GM18909 (cell line): ENCODE results near the gene FKTN.

Experiments
- ATAC-seq: cut with Tn5 transposase; IDR thresholded peaks from one replicate; pipeline ENCODE4 v1.9.1; 2021; ENCODE audit warnings: mild to moderate bottlenecking; ENCODE audit not compliant: unreplicated experiment, poor library complexity

The FKTN gene

GRCh38 chr9:105625088-105625487, 67.2 kb downstream of the FKTN start:
- no peak for ATAC-seq

- ATAC-seq: no peak
These were observed 74.9 kb downstream of the FKTN start for GRCh38 chr9:105632807-105633206.

- ATAC-seq: no peak
These were observed 75.5 kb downstream of the FKTN start for GRCh38 chr9:105633411-105633810.

DNA sequence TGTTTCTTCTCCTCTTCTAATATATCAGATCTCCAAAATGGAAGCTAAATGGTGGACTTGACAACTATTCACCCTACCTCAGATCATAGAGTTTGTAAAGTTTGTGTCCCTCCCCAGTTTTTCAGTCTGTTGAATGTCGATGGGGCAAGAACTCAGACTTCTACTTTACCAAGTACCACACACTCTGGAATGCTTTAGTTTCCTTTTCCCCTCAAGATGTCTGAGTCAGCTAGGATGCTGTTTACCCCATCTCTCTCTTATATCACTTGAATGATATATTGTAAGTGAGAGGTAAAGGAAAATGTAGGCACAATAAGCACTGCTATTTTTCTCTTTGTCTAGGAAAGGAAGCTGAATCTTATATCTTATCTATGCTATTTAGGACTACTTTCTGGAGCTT, 78.4 kb downstream of the FKTN start:
- no peak for ATAC-seq

GRCh38 chr9:105637787-105638395, 80.0 kb downstream of the FKTN start:
- ATAC-seq: no peak

- no peak for ATAC-seq
These were observed 82.0 kb downstream of the FKTN start for GRCh38 chr9:105639936-105640335.

DNA sequence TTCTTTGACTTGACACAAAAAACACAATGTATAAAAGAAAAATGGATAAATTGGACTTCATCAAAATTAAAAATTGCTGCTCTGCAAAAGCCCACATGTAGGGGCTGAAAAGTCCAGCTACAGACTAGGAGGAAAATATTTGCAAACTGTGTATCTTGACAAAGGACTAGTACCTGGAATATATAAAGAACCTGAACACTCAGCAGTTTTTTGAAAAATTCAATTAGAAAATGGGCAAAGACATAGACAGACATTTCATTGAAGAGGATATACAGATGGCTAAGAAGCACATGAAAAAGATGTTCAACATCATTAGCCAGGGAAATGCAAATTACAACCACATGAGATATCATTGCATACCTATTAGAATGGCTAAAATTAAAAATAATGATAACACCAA, 85.9 kb downstream of the FKTN start:
- ATAC-seq: no peak

DNA sequence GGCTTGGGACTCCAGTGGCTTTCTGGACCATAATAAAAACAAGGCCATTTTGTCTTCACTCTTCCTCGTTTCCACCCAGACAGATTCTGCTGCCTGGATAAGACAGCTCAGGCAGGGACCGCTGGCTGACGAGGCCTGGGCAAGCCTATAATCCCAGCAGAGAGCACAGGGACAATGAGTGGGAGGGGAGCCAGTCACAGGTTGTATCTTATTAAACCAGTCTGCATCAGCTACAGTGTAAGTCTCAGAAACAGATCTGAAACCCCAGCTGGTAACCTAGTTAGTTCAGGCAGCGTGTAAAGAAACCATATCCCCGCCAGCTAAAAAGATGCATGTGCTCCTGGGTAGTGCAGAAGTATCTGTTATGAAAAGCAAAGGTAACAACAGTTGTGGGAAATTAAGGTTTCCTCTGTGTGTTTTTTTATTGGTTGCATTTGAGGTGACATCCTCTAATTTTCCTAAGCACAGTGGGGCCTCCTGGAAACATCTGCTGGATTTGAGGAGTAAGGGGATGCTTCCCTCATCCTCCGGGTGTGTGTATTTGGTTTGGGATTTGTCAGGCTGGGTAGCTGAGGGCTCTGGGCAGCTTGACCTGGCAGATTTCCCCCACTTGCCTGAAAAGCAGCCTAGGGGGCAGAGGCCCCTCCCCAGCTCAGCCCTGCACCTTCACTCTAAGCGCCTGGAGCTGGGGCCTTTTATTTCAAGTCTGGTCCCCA, 89.1 kb downstream of the FKTN start:
- no peak for ATAC-seq

- ATAC-seq: no peak
These were observed 89.8 kb downstream of the FKTN start for GRCh38 chr9:105647595-105648349.

- no peak for ATAC-seq
These were observed 93.9 kb downstream of the FKTN start for GRCh38 chr9:105651806-105652205.

- peak; percentile 69 for ATAC-seq
These were observed 98.4 kb downstream of the FKTN start for GRCh38 chr9:105656131-105656921.

DNA sequence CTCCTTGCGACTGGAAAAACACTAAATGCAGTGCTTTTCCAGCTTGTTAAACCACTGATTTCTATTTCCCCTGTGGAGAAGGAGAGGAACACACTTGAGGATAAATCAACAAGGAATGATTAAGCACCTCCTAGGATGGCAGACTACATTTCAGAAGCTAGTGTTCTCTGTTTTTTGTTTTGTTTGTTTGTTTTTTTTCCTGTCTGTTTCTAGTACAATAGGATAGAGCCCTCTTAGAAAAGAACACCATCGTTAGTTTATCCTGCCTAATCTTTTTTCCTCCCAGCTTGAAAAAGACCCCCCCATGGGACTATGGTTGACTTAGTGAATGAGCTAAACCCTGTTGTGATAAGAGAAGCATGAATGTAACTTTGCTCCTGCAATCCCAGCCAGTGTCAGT, 100.4 kb downstream of the FKTN start:
- no peak for ATAC-seq

GRCh38 chr9:105661011-105661410, 103.1 kb downstream of the FKTN start:
- ATAC-seq: no peak

- ATAC-seq: peak; percentile 91
These were observed 104.5 kb downstream of the FKTN start, which contains the start of gene TAL2 for GRCh38 chr9:105662184-105663104. Gene TAL2, plus strand, starts transcription at chr9:105662457. Its CDS starts 40 bp downstream, at chr9:105662497.

DNA sequence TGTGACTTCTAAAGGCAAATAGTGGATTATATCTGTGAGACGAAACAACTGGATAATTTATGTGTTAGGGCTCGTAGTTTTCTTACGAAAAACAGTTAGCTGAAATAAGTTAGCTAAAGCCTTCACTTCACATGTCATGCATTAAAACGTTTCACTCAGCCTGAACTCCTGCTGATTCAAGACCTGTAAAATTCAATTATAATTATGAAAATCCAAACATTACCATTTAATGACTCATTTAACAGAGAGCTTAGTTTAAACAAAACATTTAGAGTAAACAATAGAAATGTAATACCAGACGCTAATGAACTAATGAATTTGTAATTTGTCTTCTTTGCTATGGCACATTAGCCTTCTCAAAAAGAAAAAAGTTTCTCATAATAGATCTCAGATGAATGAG, 106.0 kb downstream of the FKTN start:
- ATAC-seq: no peak

DNA sequence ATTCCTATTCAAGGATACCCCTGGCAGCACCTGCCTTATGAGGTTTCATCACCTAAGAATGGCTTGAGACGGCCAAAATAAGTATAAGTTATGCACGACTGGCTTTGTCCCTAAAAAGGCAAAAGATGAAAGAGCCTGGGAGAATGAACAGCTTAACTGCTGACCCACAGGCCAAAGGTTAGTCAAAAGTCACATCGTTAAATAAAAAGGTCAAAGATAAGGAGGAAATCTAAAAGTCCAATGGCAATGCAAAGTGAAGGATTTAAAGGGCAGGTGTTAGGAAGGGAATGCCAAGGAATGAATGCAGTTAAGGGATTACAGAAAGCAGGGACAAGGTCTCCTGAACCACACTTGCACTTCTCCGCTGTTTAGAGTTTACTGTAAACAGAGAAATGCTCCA, 109.9 kb downstream of the FKTN start:
- ATAC-seq: no peak

DNA sequence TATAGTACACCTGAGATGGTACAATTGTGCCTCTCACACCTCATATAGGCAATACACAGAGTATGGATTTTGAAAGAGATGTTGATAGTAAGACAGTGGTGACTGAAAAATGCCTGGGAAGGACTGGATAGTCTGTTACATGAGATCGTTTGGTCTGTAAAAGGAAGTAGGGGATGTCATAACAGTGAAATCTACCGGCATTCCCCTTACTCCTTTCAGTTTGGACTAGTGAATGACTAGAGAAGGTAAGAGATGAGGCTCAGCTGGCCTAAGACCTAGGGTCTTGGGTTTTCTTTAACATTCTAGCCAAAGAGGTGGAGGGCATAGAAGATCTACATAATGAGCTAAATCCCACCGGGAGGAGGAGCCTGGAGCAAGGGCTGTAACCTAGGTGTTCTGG, 112.4 kb downstream of the FKTN start:
- no peak for ATAC-seq

DNA sequence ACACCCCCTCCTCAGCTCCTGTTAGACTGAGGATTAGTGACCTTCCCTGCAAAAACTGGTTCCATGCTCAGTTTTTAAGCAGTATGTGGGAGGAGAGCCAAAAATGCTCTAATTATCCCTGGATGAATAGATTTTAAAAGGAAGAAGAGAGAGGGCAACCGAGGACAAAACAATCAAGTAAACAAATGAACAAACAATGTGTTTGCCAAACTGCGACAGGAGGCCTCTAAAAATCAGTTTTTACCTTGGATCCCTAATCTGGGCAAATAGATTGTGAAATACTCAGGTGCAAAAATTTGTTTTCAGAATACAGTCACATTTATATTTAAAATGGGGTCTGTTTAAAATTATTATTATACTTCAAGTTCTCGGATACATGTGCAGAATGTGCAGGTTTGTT, 112.8 kb downstream of the FKTN start:
- ATAC-seq: no peak

DNA sequence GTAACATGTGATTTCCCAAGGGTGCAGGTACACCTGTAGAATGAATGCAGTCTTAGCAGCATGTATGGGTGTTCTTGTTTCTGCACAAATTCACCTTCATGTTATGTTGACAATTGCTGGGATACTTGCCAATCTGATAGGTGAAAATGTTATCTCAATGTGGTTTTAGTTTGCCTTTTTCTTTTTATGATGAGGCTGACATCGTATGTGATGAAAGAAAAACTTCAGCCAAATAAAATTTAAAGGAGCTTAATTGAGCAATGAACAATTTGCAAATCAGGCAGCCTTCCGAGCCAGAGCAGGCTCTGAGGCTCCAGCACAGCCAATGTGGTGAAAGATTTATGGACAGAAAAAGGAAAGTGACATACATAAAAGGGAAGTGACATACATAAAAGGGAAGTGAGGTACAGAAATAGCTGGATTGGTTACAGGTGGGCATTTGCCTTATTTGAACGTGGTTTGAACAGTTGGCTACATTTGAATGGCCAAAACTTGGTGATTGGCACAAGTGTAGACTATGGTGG, 114.8 kb downstream of the FKTN start:
- no peak for ATAC-seq
